ENCODE data around the gene NARS2.

Gene NARS2

GRCh38 chr11:78432058-78432515, 142.6 kb downstream of the NARS2 start:
- no peak for DNase-seq (ENCODE audit: extremely low read depth, low read depth)
- TF ChIP-seq CTCF (IDR thresholded peaks at IDR 0.05; ENCODE audit: low read depth, low read length): peak; percentile 40

- TF ChIP-seq CTCF (IDR thresholded peaks at IDR 0.05; ENCODE audit: low read depth, low read length): no peak
- DNase-seq (ENCODE audit: extremely low read depth, low read depth): no peak
These were observed 145.0 kb downstream of the NARS2 start for GRCh38 chr11:78429660-78430059.

- no peak for DNase-seq (ENCODE audit: extremely low read depth, low read depth)
- no peak for TF ChIP-seq CTCF (IDR thresholded peaks at IDR 0.05; ENCODE audit: low read depth, low read length)
These were observed 145.5 kb downstream of the NARS2 start for GRCh38 chr11:78429209-78429608.

- no peak for DNase-seq (ENCODE audit: extremely low read depth, low read depth)
- TF ChIP-seq CTCF (IDR thresholded peaks at IDR 0.05; ENCODE audit: low read depth, low read length): no peak
These were observed 145.9 kb downstream of the NARS2 start for GRCh38 chr11:78428773-78429172.

GRCh38 chr11:78428266-78428636, 146.4 kb downstream of the NARS2 start:
- no peak for DNase-seq (ENCODE audit: extremely low read depth, low read depth)
- TF ChIP-seq CTCF (IDR thresholded peaks at IDR 0.05; ENCODE audit: low read depth, low read length): no peak

GRCh38 chr11:78427615-78428265, 146.9 kb downstream of the NARS2 start:
- no peak for DNase-seq (ENCODE audit: extremely low read depth, low read depth)
- TF ChIP-seq CTCF (IDR thresholded peaks at IDR 0.05; ENCODE audit: low read depth, low read length): no peak

- DNase-seq (ENCODE audit: extremely low read depth, low read depth): no peak
- TF ChIP-seq CTCF (IDR thresholded peaks at IDR 0.05; ENCODE audit: low read depth, low read length): no peak
These were observed 147.8 kb downstream of the NARS2 start for GRCh38 chr11:78426845-78427244.

Measured in AG09319 (cell line).